Stimulated activated CD8-positive, alpha-beta memory T cell treated with anti-CD3 and anti-CD28 coated beads, Interleukin-4, amount 100 ng/mL, for 1 hour (primary cell): Measurements from ENCODE around the gene USP6NL.
"Not testable (repeated sequence)": the region's sequence is repeated elsewhere in the genome, so short reads cannot be mapped to it uniquely, and the experiment has no call there.

Source experiments
- DNase-seq, 2 donors: peaks; one replicate each; pipeline ENCODE4 v3.0.0-alpha.2; 2020; ENCODE audit warnings: low read depth in 2 of 2, low spot score in 1 of 2

USP6NL gene

DNA sequence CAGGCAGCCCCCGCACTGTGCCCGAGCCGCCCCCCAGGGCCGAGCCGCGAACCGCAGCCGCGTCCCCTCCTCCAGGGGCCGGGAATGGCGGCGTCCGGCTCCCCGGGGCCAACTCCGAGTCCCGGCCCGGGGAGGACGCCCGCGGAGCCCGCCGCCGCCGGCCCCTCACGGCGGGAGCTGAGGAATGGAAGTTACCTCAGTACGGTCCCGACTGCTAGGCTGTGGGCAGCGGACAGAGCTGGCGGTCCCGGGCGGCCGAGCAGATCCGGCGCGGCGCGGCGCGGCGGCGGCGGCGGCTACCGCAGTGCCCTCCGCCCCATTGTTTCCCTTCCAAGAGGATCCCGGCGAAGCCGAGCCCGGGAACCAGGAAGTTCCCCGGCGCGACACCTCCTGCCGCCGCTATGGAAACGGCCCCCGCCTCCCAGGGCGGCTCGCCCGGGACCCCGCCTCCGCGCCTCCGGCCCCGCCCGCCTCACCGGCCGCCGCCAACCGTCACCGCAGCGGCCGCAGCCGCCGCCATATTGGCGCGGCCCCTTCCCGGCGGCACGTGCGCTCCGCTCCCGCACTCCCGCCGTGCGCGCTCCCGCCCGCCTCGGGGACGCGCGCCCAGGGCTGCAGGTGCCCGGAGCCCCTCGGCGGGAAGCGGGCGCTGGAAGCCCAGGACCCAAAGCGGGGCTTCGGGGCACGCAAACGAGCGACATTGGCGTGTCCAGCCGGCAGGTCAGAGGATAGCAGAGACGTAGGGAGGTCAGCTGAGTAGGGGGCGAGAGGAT lies at the start of gene USP6NL:
USP6NL (minus strand) TSS at position 403 of the 773 bp plus-strand sequence. CDS start 14,016 bp downstream, outside the sequence.
- peak; percentile 25 to 31 for DNase-seq

DNA sequence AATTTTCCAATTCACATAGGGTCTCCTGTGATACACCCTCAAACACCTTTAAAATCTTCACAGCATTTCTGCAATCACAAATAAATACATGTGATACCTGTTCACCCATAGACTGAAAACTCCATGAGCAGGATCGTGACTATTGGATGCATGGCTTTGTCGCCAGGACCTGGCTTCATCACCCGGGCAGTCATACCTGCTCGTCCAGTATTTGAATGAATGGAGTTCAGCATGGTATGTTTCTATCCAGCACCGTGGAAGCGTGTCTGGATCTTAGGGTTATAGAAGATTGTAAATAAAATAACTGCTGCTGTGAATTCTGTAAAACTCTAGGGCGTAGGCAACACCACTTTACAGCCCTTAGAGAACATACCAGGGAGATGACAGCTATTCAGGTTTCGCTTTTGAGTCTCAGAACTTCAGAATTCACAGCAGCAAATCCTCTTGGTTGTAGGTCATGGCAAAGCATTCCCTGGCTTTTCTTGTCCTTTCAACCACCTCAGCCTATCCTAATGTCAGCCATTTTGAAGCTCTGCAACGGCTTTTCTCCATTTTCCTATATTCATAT lies 47.4 kb upstream of the USP6NL start:
- no peak for DNase-seq

DNA sequence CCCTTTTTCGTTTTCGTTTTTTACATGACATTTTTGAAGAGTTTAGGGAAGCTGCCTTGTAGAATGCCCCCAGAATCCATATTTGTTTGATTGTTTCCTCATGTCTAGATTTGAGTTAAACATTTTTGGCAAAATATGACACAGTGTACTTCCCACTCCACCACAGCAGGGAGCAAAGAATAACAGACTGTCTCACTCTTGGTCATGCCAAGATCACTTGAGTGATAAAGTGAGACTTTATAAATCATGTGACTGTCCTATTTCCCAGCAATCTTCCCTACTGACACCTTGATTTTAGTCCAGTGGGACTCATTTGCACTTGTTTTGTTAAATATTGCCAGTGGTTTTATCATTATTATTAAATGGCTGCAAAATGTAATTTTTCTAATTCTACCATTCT lies 44.4 kb upstream of the USP6NL start:
- no peak for DNase-seq

DNA sequence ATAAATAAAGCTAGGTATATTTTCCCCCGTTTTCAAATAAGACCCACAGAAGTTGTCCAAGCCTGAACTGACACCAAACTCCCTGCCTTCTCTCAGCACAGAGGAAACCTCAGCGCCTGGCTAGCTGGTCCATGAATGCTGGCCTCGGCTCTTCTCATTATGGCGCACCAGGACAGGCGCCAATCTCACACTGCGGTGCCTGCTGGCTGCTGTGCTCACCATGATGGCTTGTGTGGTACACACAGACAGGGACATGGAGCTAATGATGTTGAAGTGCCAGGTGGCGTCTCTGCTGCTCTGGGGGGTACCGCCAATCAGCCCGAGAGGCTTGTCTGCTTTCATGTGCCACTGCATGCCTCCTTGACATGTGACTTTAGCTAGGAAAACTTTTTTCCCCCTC lies 43.2 kb upstream of the USP6NL start:
- no peak for DNase-seq

DNA sequence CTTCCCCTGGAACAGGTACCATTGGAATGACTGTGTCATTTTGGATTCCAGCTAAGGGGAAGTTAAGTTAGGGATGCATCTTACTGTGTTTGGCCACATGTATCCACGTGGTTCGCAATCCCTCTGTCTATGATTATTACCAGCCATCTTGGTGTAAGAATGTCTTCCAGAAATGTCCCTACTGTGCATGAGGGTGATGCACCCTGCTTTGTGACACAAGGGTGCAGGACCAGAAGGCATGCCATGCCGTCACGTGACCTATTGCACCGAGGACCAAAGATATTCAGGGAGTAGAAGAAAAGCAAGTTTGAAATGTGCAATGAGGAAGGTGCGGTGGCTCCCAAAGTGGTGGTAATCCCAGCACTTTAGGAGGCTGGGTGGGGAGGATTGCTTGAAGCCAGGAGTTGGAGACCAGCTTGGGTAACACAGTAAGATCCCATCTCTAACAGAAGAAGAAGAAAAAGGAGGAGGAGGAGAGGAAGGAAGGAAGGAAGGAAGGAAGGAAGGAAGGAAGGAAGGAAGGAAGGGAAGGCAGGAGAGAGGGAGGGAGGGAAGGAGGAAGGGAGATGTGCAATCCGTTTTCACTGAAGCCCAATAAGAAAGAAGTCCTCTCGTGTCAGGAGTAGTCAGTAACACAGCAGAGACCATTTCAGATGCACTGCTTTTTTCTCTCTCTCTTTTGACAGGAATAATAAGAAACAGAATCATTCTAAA lies 42.5 kb upstream of the USP6NL start:
- DNase-seq = no peak

DNA sequence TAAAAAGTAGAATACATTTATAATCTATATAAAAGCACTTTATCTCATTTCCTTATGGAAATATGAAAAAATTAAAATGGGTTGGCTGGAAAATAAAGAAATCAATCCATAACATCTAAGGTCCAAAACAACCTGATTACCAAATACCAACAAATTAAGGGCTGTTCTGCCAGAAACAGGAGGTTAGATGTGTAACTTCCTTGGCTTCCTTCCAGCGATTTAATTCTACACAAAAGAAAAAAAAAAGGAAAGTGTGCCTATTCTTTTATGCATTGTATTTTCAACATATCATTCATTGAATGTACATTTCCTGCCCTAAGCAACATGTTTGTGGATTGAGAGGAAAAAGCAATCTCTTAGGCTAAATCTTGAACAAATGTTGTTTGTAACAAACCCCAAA lies 36.2 kb upstream of the USP6NL start:
- DNase-seq = no peak

DNA sequence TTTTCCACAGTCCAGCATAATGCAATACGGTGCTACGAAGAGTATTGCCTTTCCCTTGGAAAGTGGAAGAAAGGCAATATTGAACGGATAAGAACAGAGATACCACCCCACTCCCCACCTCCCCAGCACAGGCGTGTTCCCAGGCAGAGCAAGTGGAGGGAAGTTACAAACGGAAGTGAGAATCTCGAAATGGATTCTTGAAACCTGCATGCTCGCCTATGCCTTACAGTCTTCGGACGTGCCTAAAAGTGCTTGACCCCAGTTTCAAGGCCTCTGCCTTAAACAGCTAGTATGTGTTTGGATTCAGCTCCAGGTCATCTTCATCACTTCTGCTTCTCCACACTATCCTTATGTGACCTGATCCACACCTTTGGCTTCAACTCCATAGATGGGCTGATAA lies 35.0 kb upstream of the USP6NL start:
- no peak for DNase-seq

DNA sequence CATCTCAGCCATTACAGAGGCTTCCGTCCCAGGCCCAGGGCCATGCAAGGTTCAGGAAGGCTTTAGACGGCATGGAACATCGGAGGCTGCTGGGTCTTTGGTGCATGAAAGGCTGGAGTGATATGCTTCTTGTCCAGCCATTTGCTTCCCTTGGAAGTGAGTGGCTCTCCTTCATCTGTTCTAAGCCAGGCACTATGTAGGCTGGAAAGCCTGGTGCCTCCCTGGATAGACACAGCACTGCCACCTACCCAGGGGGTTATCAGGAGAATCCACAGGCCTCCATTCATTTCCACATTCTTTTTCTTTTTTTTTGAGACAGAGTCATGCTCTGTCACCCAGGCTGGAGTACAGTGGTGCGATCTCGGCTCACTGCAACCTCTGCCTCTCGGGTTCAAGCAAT lies 31.6 kb upstream of the USP6NL start:
- DNase-seq = no peak

DNA sequence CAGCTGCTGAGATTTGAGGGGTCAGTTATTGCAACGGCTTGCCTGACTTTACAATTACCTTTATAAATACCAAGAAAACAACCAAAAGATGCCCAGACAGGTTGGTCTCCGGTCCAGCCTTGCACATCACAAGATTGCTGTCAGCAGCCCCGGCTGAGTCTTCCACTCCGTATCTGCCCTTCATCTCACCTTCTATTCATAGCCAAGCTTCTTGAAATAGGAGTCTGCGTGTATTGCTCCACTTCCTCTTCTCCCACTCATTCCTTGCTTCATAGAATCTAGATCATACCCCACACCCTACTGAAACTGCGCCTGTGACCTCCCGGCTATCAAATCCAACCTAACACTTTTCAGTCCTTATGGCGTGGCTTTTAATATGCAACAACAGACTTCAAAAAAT lies 31.1 kb upstream of the USP6NL start:
- no peak for DNase-seq

DNA sequence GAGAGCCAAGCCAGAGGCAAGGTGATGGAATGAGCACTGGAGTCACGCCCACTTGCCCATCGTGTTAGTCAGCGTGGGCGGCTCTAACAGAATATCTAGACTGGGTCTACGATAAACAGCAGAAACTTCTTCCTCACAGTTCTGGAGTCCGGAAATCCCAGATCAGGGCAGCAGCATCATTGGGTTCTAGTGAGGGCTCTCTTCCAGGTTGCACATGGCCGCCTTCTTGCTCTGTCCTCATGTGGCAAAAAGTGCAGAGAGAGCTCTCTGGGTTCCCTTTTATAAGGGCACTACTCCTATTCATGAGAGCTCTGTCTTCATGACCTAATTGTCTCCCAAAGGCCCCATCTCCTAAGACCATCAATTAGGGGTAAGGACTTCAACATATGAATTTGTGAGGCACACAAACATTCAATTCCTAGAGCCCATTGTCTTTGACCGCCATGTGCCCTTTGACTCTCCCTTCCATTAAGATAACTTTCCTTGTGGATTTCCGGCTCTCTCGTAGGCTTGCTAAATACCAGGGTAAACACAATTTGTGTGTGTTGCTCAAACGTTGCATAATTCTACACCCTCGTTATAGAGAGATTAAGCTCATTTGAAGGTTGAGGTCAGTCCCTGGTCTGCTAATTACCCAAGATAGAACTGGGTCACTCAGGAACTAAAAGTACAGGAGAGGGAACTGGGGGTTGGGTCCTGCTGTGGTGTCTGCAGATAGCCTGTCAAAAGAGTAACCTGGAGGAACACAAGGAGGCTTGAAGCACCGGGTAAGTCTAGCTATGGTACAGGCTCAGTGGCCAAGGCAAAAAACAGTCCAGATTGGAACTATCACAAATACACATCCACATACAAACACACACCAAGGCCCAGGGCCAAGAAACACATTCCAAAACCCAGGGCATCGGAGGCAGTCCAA lies 28.7 kb upstream of the USP6NL start:
- DNase-seq = no peak

DNA sequence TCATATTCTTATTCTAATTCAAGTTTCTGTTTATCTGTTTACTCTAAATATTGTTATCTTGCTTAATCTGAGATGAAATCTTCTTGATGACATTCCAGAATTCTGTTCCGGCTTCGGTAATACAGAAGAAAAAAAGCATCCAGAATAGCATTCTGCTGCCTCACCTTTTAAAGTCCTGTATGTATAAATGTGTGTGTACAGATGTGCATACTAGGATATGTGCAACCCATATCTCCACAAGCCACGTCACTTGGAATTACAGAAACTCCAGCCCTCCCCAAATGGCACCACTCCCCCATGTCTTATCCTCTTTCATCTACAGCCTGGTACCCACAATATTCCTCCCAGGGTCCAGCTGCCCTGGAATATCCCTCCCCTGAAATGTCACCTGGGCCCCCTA lies 27.9 kb upstream of the USP6NL start:
- no peak for DNase-seq

DNA sequence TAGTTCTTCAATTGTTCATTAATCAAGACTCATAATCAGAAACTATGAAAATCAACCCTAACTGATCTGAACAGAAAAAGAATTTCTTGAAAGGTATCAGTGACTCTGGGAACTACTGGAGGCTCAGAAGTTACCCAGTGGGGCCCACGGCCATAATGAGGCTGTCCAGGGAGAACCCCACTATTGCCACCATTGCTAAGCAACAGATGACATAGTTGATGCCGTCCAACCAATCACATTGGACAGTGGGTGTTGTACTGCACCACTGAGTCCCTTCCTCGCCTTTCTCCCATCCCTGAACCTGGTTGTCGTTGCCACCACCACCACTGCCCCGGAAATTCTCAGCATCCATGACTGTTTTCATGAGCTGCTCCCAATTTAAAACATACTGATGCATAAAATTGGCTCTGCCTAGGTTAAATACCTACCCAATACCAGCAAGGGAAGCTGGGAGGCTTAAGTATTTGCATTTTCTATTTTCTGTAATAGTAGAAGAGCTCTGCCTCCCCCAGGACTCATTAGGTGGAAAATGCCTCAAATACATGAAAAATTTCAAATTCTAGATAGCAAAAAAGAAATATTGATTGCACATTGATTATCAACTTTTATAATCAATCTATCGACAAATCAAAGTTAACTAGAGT lies 26.7 kb upstream of the USP6NL start:
- no peak for DNase-seq

DNA sequence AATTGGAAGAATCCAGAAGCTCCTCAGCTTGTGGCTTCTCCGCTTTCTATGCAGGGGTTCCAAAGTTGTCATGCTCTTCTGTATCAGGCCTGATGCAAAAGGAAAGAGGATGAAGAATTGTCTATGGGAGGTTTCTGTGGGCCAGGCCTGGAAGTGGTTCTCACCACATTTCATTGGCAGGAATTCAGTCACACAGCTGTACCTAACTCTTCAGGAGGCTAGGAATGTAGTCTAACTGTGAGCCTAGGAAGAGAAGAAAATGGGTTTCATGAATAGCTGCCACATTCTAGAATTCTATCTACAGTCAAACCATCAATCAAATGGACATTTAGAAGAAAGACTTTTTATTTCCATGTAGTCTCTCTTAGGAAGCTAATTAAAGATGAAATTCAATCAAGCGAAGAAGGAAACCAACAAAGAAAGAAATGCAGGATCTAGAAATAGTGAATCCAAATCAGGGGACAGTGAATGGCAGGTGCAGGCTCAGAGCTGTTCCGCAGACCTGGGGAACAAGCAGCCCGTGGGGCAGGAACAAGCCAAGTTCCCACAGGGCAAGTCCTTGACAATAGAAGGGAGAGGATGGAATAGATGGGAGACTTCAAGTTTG lies 25.4 kb upstream of the USP6NL start:
- DNase-seq = no peak

DNA sequence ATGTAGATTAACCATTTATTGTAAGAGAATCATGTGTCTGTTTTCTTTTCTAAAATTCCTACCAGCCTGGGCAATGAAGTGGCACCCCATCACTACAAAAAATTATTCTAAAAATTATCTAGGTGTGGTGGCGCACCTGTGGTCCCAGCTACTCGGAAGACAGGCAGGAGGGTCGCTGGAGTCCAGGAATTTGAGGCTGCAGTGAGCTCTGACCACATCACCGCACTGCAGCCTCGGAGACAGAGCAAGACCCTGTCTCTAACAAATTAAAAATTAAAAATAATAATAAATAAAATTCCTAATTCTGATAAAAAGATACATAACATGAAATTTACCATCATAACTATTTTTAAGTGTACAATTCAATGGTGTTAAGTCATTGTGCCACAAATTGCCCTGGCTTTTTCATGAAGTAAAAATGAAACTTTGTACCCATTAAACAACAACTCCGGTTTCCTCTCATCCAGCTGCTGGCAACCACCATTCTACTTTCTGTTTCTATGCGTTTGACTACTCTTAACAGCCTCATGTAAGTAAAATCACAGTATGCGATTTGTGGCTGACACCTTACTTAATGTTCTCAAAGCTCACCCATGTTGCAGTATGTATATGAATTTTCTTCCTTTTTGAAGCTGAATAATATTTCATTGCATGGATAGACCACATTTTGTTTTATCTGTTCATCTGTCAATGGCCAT lies 20.6 kb upstream of the USP6NL start:
- DNase-seq = no peak

DNA sequence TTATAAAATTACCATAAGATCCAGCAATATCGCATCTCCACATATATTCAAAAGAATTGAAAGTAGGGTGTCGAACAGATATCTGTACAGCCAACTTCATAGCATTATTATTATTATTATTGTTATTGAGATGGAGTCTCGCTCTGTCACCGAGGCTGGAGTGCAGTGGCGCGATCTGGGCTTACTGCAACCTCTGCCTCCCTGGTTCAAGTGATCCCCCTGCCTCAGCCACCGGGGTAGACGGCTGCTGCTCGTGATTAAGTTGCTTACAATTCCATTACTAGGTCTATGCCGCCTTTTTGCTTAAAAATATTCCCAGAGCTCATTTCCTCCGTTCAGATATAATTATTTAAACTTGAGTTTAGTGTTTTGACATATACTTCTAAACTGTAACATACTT lies 19.8 kb upstream of the USP6NL start:
- DNase-seq = no peak

DNA sequence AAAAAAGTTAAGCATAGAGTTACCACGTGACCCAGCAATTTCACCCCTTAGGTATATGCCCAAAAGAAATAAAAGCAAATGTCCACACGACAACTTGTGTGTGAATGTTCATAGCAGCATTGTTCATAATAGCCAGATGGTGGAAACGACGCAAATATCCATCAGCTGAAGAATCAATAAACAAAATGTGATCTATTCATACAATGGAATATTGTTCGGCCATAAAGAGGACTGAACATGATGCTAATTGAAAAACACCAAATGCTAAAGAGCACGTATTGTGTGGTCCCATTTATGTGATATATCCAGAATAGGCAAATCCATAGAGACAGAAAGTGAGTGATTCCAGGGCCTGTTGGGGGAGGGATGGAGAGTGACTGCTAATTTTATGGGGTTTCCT lies 18.3 kb upstream of the USP6NL start:
- no peak for DNase-seq

DNA sequence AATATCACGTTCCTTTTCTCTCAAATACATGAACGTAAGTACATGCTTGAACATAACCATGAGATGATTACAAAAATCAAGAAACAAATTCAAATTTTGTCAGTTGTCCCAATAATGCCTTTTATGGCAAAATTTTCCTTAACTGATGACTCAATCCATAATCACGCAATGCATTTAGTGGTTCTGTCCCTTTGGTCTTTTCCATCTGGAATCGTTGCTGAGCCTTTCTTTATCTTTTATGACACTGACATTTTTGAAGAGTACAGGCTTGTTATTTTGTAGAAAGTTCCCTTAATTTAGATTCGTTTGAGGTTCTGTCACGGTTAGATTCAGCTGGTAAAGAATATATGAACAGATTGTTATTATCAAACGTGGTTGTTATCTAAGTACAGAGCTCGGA lies 16.5 kb upstream of the USP6NL start:
- not testable (repeated sequence) for DNase-seq

DNA sequence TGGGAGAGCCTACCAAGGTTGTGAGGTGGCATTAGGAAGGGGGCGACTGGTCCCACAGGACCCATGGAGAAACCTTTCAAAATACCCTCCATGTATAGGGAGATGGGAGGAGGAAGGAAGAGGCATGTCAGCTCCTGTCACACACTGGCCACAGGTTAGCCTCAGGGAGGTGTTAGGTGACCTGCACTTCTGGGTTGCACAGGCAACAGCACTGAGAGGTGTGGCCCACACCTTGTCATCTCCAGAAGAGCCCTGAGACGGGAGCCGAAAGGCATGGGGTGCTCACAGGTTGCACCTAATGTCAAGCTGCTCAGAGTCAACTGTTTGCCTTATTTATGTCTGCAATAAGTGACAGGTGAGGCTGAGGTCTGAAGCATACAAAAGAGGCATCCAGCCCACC lies 14.6 kb upstream of the USP6NL start:
- no peak for DNase-seq

DNA sequence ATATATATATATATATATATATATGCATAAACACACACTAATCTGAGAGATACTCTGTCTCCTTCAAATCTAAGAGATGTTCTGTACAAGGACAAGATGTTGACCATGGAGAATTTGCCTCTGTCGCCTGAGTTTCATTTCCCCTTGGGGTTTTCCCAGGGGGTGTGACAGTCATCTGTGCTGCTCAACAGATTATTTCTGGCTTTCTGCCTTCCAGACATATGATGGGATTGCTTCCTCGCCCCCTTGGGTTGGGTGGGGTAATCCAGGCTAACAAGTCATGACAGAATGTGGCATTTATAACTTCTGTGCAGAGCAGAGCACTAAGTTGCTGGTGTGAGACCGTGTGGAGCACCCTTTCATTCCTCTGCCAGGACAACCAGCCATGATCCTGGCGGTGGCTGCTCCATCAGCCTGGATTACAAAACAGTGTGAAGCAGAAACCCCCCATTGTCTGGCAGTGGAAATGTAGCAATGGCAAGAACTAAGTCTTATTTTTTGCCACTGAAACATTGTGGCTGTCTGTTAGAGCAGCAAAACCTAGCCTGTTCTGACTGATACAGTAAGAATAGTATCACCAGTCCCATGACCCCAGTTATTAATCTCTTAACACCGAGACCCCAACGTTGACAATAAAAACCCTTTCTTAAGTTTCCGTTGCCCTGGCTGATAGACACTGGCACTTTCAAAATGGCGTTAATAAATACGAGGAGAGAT lies 13.7 kb upstream of the USP6NL start:
- no peak for DNase-seq
